HG03565 (cell line): ENCODE measurements around the gene CNBD2.
"Not testable (repeated sequence)": the region's sequence is repeated elsewhere in the genome, so short reads cannot be mapped to it uniquely, and the experiment has no call there.

Experiments
- ATAC-seq: cut with Tn5 transposase; IDR thresholded peaks from one replicate; pipeline ENCODE4 v1.9.1; 2021; ENCODE audit warnings: mild to moderate bottlenecking, moderate library complexity; ENCODE audit not compliant: unreplicated experiment

Gene CNBD2

DNA sequence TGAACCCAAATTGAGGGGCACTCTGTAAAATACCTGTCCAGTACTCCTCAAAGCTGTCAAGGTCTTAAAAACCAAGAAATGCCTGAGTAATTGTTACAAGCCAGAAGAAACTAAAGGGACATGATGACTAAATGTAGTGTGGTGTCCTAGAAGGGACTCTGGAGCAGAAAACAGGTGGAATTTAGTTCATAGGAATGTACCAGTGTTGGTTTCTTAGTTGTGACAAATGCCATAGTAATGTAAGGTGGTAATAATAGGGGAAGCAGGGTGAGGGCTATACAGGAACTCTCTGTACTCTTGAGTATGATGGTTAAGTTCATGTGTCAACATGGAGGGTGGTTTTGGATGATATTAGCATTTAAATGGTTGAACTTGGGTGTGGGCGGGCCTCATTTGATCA, 92.3 kb downstream of the CNBD2 start:
- no peak for ATAC-seq

DNA sequence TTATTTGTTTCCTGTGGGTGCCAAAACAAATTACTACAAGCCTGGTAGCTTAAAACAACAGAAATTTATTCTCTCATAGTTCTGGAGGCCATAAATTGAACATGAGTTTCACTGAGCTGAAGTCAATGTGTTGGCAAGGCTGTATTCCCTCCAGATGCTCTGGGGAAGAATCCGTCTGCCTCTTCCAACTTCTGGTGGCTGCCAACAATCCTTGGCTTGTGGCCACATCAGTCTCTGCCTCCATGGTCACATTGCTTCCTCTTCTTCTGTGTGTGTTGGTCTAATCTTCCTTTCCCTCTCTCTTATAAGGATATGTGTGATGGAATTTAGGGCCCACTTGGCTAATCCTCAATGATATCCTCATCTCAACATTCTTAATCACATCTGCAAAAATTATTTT, 93.4 kb downstream of the CNBD2 start:
- ATAC-seq, result no peak

DNA sequence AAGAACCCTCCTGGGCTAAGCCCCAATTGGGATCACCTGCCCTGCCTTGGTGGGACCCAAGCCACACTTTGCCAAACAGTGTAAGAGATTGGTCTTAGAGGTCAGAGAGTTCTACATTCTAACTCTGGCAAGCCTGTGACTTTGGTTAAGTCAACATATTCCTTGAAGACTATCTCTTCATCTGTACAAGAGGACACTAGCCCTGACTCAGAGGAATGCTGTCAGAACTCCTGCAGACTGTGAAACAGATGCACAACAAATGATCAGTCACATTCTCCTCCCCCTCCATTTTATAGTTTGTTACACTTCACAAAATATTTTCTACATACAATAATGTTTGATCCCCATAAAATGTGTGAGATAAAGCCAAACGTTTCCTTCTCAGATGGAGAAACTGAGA, 94.4 kb downstream of the CNBD2 start:
- ATAC-seq, result no peak

DNA sequence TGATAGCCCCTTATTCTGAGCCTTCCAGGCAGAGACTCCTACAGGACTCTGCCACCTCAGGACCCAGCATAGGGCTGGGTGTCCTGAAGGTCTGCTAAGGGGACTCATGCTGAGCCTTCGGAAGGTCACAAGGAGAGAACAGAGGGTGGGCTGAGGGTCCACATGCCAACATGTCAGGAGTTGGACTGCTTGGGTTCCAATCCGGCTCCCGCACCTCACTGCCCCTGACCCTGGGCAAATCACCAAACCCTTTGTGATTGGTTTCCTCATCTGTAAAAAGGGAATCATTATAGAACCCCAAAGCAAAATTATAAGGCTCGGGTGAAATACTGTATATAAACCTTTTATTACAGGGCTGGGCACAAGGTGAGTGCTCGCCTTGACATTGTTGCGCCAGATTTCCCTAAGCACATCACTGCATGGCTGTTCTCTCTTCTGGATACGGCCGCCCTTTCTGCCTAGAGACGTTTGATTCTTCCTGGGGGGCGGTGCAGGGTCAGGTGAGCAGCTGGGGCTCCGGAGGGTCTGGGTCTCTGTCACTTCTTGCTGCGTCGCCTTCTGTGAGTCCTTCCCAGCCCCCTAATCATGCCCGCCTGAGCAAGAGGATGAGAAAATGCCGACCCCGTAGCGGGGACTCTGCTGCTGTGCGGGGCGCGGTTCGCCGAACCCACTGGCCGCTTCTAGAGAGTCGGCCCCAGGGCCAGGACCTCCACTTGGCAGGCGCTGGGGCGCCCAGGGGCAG, 95.7 kb downstream of the CNBD2 start:
- ATAC-seq, result no peak

DNA sequence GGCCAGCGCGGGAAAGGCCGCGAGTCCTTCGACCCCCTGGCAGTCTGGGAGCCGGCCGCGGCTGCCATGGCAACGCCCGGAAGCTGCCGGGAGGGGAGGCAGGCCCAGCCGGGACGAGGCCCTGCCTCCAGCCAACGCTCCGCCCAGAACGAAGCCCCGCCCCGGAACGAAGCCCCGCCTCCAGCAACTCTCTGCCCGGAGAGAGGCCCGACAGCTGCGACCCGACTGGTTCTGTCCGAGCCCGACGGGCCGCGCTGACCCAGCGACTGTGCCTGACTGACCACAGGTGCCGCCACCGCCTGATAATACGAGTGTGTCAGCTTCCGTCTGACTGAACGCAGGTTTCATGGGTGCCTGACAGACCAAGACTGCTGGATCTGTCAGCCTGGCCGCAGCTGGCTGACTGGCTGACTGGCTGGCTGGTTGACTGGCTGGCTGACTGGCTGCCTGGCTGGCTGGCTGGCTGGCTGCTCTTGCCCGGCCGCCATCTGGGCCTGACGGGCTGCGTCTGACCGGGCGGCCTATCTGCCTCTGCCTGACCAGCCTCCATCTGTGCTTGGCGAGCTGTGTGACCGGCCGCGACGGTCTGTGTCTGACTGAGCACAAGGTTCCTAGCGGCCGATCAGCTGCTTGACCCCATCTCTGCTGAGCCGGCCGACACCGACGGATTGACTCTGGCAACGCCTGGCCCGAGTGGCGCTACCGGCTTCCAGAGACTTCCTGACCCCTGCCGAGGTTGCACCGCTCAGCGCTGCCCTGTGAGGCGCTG, 96.5 kb downstream of the CNBD2 start:
- peak; percentile 81 for ATAC-seq

DNA sequence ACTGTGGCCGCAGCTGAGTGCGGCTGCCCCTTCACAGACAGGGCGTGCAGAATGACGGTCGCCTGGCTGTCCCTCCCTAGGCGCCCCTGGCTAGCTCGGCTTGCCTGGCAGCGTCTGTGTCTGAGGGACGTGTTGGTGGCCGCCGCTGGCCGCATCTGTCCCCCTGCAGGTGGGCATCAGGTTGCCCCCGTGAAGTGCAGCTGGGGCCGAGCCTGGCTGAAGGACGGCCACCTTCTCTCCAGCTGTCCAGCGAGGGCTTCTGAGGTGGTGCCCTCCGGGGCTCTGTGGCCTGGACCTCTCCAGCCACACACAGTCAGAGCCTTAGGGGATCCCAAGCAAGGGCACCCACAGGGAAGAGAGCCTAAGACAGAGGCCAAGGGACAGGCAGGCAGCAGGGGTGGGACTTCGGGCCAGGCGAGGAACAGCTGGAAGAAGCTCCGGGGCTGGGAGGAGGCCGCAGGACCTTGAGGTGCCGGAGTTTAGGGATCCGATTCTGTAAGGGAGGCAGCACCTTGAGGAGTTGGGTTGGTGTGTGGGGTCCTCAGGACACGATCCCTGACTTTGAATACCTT, 97.1 kb downstream of the CNBD2 start:
- ATAC-seq, result no peak

DNA sequence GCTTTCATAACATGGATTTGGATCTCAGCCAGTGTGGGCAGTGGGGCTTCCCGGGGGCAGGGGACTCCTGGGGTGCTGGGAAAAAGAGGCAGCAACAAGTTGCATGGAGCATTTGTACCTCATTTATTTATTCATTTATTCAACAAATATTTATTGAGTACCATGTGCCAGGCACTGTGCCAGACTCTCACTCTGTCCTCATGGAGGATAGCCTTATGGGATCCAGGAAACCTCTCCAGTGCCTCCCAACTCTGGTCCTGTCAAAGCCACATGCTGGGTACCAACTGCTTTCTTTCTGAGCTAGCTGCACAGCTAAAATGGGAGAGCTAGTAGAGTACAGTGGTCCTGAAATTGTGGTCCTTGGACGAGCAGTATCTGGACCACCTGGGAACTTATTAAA, 98.4 kb downstream of the CNBD2 start:
- ATAC-seq, result no peak

DNA sequence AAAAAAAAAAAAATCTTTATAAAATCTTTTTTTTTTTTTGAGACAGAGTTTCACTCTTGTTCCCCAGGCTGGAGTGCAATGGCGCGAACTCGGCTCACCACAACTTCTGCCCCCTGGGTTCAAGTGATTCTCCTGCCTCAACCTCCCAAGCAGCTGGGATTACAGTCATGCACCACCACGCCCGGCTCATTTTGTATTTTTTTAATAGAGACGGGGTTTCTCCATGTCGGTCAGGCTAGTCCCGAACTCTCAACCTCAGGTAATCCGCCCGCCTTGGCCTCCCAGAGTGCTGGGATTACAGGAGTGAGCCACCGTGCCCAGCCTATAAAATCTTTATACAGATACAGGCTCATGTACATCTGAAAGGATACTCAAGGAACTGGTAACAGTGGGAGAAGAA, 100.1 kb downstream of the CNBD2 start:
- not testable (repeated sequence) for ATAC-seq

DNA sequence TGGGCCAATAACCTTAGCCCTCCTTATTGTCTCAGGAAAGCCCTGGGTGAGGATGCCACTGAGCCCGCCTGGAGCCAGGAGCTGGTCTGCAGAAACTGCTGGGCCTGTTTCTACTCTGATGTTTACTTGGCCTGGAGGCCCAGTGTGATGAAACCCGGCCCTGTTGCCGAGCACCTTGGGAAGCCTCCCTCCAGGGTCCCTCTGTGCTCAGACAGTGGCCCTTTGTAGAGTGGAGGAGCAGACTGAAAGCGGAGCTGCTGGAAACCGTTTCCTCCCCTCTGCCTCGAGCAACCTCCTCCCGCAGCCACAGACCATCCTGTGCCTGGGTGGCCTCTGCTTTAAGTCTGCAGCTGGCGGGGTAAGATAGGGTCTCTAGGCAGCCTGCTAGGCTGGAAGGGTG, 102.1 kb downstream of the CNBD2 start:
- ATAC-seq, result no peak

DNA sequence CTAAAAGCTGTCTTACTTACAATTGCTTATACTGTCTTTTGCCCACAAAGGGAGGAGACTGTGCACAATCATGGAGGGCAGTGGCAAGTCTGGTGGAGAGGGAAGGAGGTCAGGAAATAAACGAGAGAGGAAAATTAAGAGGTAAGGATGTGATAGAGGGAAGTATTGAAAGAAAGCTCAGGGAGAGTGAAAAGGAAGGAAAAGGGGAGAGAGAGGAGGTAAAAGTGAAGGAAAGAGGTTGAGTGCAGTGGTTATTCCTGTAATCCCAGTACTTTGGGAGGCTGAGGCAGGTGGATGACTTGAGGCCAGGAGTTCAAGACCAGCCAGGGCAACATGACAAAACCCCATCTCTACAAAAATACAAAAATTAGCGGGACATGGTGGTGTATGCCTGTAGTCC, 103.5 kb downstream of the CNBD2 start:
- no peak for ATAC-seq

DNA sequence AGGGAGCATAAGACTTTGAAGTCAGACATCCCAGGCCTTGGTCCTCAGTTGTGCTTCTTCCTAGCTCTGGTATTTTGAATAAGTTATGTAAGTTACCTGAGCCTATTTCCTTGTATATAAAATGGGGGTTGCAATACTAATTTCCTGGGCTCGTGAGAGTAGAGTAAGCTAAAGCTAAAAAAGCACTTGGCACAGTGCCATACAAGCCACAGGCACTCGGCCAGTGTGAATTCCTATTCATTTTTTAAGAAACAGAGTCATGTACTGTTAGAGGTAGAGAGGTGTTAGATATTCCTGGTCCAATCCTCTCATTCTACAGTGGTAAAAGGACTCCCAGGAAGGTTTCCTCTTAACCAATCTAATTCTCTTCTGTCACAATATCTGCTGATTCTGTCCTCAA, 106.6 kb downstream of the CNBD2 start:
- no peak for ATAC-seq

DNA sequence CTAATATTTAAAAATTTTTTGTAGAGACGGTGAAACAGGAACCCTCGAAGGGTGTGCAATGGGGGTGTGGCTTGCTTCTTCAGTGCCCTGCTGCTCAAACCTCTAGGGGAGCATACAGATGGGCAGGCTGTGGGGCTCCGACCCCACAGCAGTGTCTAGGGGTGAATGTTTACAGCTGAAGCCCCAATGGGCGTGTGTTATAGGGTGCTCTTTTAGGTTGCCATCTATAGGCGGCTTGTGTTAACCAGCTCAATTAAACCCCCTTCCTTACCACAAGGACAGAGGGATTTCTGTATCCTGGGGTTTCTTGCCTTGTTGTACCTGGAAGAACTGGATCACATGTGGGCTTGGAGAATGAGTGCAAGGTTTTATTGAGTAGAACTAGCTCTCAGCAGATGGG, 109.4 kb downstream of the CNBD2 start:
- not testable (repeated sequence) for ATAC-seq

DNA sequence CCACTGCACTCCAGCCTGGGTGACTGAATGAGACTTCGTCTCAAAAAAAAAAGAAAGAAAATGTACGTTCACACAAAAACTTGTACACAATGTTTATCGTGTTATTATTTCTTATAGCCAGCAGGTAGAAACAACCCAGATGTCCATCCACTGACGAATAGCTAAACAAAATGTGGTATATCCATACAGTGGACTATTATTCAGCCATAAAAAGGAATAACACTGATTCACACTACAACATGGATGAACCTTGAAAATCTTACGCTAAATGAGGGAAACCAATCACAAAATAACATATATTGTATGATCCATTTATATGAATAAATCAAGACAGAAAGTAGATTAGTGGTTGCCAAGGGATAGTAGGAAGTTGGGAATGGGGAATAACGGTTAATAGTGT, 111.1 kb downstream of the CNBD2 start:
- ATAC-seq, result no peak

DNA sequence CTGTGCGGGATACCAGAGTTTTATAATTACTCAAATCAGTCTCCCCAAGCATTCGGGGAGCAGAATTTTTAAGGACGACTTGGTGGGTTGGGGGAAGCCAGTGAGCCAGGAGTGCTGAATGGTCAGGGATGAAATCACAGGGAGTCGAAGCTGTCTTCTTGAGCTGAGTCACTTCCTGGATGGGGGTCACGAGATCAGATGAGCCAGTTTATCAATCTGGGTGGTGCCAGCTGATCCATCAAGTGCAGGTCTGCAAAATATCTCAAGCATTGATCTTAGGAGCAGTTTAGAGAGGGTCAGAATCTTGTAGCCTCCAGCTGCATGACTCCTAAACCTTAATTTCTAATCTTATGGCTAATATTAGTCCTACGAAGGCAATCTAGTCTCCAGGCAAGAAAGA, 111.6 kb downstream of the CNBD2 start:
- ATAC-seq, result not testable (repeated sequence)
